Loucy (cell line): ENCODE measurements around the gene TPCN2.

Source experiments
- H2AFZ ChIP-seq: fragments of 200-600 bp; sonication (generic); 2 replicates; pipeline ENCODE4 v1.6.0; 2016; ENCODE audit warnings: antibody characterized with exemption, mild to moderate bottlenecking, low read length, moderate library complexity
- H3F3A ChIP-seq: fragments of 200-600 bp; 2 replicates; pipeline ENCODE4 v1.6.0; 2016; ENCODE audit warnings: antibody characterized with exemption, low read depth, mild to moderate bottlenecking
- H3K27me3 ChIP-seq: fragments of 200-600 bp; sonication (generic); 2 replicates; pipeline ENCODE4 v1.6.1; 2014; ENCODE audit warnings: low read length, mild to moderate bottlenecking; ENCODE audit not compliant: insufficient read depth, poor library complexity, severe bottlenecking
- H3K36me3 ChIP-seq: fragments of 200-600 bp; sonication (generic); 2 replicates; pipeline ENCODE4 v1.6.1; 2016; ENCODE audit warnings: low read length; ENCODE audit not compliant: insufficient read depth
- H3K4me1 ChIP-seq: fragments of 200-600 bp; sonication (generic); 2 replicates; pipeline ENCODE4 v1.5.1; 2014; ENCODE audit warnings: low read length, mild to moderate bottlenecking; ENCODE audit not compliant: insufficient read depth, poor library complexity, severe bottlenecking
- H3K4me2 ChIP-seq: fragments of 200-600 bp; sonication (generic); 2 replicates; pipeline ENCODE4 v1.6.0; 2014; ENCODE audit warnings: antibody characterized with exemption, low read length, low read depth, mild to moderate bottlenecking; ENCODE audit not compliant: poor library complexity, severe bottlenecking
- H3K4me3 ChIP-seq: fragments of 200-600 bp; sonication (generic); 2 replicates; pipeline ENCODE4 v1.5.1; 2014; ENCODE audit warnings: low read length, mild to moderate bottlenecking, mixed read lengths; ENCODE audit not compliant: poor library complexity, severe bottlenecking
- H3K79me2 ChIP-seq: fragments of 200-600 bp; sonication (generic); 2 replicates; pipeline ENCODE4 v1.6.1; 2014; ENCODE audit warnings: low read length; ENCODE audit not compliant: insufficient read depth
- H3K9ac ChIP-seq: fragments of 200-600 bp; sonication (generic); 2 replicates; pipeline ENCODE4 v1.6.0; 2014; ENCODE audit warnings: mild to moderate bottlenecking, low read depth, low read length, moderate library complexity; ENCODE audit not compliant: poor library complexity, severe bottlenecking
- H3K9me2 ChIP-seq: fragments of 200-600 bp; sonication (generic); replicated peaks from 2 replicates; pipeline ENCODE4 v1.6.1; 2016; ENCODE audit warnings: low read depth, low read length, mixed read lengths
- H3K9me3 ChIP-seq: fragments of 200-600 bp; sonication (generic); 2 replicates; pipeline ENCODE4 v1.6.1; 2014; ENCODE audit warnings: mild to moderate bottlenecking, antibody characterized with exemption, low read length, low read depth; ENCODE audit not compliant: insufficient read depth
- H4K20me1 ChIP-seq: fragments of 200-600 bp; sonication (generic); 2 replicates; pipeline ENCODE4 v1.6.0; 2014; ENCODE audit warnings: antibody characterized with exemption, low read length, mild to moderate bottlenecking; ENCODE audit not compliant: insufficient read depth, poor library complexity, severe bottlenecking
- EZH2phosphoT487 ChIP-seq: fragments of 200-600 bp; IDR thresholded peaks from 2 replicates; pipeline ENCODE4 v1.6.1; 2018; ENCODE audit warnings: antibody characterized with exemption, mild to moderate bottlenecking, moderate library complexity, borderline replicate concordance
- TF ChIP-seq, protein P1 (sequence below): fragments of 200-600 bp; sonication (generic); conservative IDR thresholded peaks from 2 replicates; pipeline ENCODE4 v1.5.1; 2014; ENCODE audit warnings: mild to moderate bottlenecking, antibody characterized with exemption, low read length

The TPCN2 gene

DNA sequence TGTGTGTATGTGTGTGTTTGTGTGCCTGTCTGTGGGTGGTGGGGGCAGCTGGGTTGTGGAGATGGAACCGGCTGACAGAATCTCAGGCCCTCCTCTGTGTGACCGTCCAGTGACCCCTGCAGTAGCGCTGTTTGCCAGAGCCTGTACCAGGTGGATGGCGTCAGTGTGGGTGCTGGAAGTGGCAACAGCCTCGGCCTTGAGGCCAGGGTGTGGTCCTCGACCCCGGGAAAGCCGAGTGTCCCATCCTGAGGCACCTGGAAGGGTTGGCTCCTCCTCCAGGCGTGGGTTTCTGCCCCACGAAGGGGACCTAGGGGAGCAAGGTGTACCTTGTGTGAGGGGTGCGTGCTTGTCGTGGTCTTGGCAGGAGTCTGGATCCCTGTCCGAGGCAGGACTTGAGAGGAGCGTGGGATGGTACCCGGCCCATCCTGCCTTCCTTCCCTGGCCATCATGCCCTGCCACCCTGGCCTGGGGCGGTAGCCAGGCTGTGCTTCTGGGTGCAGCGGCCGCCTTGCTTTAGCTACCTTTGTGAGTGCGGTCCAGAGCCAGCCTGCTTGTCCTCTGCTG is 16.5 kb downstream of the TPCN2 start:
- peaks cover 26% of the 10 kb centered on the region; the same call in 1 of the 2 replicates for H3K36me3 ChIP-seq
- no peaks in the 10 kb centered on the region for H3F3A ChIP-seq
- H3K79me2 ChIP-seq: peaks cover 19% of the 10 kb centered on the region; the same call in 1 of the 2 replicates
- H3K4me2 ChIP-seq: no peak overlapping the region
- peaks cover 2% of the 10 kb centered on the region for H4K20me1 ChIP-seq
- TF ChIP-seq, protein P1, sequence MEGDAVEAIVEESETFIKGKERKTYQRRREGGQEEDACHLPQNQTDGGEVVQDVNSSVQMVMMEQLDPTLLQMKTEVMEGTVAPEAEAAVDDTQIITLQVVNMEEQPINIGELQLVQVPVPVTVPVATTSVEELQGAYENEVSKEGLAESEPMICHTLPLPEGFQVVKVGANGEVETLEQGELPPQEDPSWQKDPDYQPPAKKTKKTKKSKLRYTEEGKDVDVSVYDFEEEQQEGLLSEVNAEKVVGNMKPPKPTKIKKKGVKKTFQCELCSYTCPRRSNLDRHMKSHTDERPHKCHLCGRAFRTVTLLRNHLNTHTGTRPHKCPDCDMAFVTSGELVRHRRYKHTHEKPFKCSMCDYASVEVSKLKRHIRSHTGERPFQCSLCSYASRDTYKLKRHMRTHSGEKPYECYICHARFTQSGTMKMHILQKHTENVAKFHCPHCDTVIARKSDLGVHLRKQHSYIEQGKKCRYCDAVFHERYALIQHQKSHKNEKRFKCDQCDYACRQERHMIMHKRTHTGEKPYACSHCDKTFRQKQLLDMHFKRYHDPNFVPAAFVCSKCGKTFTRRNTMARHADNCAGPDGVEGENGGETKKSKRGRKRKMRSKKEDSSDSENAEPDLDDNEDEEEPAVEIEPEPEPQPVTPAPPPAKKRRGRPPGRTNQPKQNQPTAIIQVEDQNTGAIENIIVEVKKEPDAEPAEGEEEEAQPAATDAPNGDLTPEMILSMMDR: no peak
- TF ChIP-seq EZH2phosphoT487: no peak
- no peak overlapping the region for H3K9ac ChIP-seq
- no peak overlapping the region for H3K4me3 ChIP-seq
- H3K4me1 ChIP-seq: no peaks in the 10 kb centered on the region
- no peak overlapping the region for H2AFZ ChIP-seq
- H3K27me3 ChIP-seq: no peaks in the 10 kb centered on the region
- H3K9me3 ChIP-seq: no peaks in the 10 kb centered on the region
- no peaks in the 10 kb centered on the region for H3K9me2 ChIP-seq

DNA sequence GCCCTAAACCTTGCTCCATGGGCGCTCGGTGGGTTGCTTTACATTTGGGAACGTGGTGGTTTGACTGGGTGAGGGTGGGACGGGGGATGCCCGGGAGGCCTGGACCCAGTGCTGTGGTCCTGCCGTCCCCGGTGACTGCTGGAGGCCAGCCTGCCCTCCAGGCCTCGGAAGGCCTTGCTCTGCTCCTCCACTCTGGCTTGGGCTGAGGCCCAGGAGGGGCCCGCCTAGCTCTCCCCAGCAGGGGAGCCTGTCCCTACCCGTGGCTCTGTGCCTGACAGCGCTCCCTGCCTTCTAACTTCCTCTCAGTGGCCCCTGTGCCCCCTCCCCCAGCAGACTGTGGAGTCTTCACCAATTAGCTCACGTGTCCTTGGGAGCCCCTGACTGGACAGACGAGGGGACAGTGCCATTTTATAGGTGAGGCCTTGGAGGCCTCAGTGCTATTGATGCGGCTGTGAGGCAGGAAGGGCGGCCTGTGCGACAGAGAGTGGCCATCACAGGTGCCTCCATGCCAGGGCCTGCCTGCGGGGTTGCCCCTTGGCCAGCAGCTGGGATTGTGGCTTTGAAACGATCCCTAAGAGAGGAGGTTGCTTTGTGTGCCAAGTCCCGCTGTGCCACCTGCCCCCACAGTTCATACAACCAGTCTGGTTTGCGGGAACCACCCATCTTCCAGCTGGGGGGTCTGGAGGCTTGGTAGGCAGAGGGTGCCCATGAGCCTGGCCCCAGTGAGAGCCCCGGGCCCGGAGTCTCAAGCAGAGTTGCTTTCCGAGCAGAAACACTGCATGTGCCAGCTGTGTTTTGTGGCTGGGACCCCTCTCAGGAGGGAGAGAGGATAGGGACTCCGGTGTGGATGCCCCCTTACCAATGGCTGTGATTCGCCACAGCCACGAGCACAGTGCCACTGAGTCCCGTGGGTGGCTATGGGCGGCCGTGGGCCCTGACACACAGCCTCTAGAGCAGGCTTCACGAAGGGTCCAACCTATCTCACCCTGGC is 17.7 kb downstream of the TPCN2 start:
- TF ChIP-seq, protein P1: no peak
- TF ChIP-seq EZH2phosphoT487: no peak
- H2AFZ ChIP-seq: no peak overlapping the region

GRCh38 chr11:69067200-69067599 is 18.5 kb downstream of the TPCN2 start:
- Histone ChIP-seq H3K36me3 (peaks cover 45% of the 10 kb centered on the region; the same call in 1 of the 2 replicates), H3K9me2 (no peaks in the 10 kb centered on the region), H3K4me1 (no peaks in the 10 kb centered on the region), H3K79me2 (peaks cover 1% of the 10 kb centered on the region; the same call in 1 of the 2 replicates), H3F3A (no peaks in the 10 kb centered on the region), H3K4me2 (no peak overlapping the region), H4K20me1 (peaks cover 2% of the 10 kb centered on the region), H3K9me3 (no peaks in the 10 kb centered on the region), H3K9ac (no peak overlapping the region), H2AFZ (no peak overlapping the region), H3K27me3 (no peaks in the 10 kb centered on the region), H3K4me3 (no peak overlapping the region)
- no peak for TF ChIP-seq EZH2phosphoT487

More for the DNA sequence above, 17.7 kb downstream of the TPCN2 start:
- peaks cover 2% of the 10 kb centered on the region for H4K20me1 ChIP-seq
- no peaks in the 10 kb centered on the region for H3F3A ChIP-seq
- peaks cover 8% of the 10 kb centered on the region; the same call in 1 of the 2 replicates for H3K79me2 ChIP-seq
- H3K4me1 ChIP-seq: no peaks in the 10 kb centered on the region
- H3K36me3 ChIP-seq: peaks cover 38% of the 10 kb centered on the region; the same call in 1 of the 2 replicates
- no peaks in the 10 kb centered on the region for H3K9me2 ChIP-seq
- H3K4me3 ChIP-seq: no peak overlapping the region
- H3K27me3 ChIP-seq: no peaks in the 10 kb centered on the region
- H3K9ac ChIP-seq: no peak overlapping the region
- H3K4me2 ChIP-seq: no peak overlapping the region
- H3K9me3 ChIP-seq: no peaks in the 10 kb centered on the region
